Spleen (tissue), 7 donors: ENCODE results near the gene NPC1.

ENCODE experiments used
- POLR2A ChIP-seq, 3 donors: fragments of 450-650 bp; IDR thresholded peaks; one replicate each; pipeline ENCODE4 v1.5.1; 2017; ENCODE audit warnings: antibody characterized with exemption in 3 of 3, mild to moderate bottlenecking in 1 of 3
- POLR2AphosphoS5 ChIP-seq, 3 donors: sonication (generic); formaldehyde crosslinking; IDR thresholded peaks; one replicate each; pipeline ENCODE4 v1.5.1; 2017; ENCODE audit warnings: antibody characterized with exemption in 3 of 3
- TF ChIP-seq, protein P1 (sequence below), 11 experiments: fragments of 200-600 bp in 7 of 11; fragments of 450-650 bp in 4 of 11; sonication (generic) in 4 of 11; IDR thresholded peaks in 8 of 11; conservative IDR thresholded peaks in 3 of 11; 1 replicate in 7 of 11; 2 replicates in 4 of 11; pipeline versions ENCODE4 v1.4.0 to v1.8.0; 2016 to 2021; ENCODE audit warnings: antibody characterized with exemption in 11 of 11, inconsistent platforms in 4 of 11, mild to moderate bottlenecking in 1 of 11
- donor health status: DM: no; HTN: no; CAD: no; lungs with moderate emphysema.
- donor health status: DM: no; HTN: no; CAD: no.
- donor health status: DM: no; HTN: no; CAD: no.

DNA sequence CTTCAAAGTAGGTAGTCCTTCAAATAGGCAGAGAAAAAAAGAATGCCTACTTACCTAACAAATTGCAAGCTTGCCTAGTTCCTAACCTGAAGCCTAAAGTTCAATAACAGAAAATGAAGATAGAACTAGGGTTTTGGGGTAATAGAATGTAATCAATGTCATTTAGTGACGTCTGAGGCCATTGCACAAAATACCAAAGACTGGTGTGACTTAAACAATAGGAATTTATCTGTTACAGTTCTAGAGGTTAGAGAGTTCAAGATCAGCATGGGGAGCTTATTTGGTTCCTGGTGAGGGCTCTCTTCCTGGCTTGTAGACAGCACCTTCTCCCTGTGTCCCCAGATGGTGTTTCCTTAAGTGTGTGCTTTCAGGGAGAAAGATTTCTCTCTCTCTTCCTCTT, 4.7 kb upstream of the NPC1 start:
- TF ChIP-seq POLR2AphosphoS5 (IDR thresholded peaks at IDR 0.05) = no peak
- TF ChIP-seq, protein P1, sequence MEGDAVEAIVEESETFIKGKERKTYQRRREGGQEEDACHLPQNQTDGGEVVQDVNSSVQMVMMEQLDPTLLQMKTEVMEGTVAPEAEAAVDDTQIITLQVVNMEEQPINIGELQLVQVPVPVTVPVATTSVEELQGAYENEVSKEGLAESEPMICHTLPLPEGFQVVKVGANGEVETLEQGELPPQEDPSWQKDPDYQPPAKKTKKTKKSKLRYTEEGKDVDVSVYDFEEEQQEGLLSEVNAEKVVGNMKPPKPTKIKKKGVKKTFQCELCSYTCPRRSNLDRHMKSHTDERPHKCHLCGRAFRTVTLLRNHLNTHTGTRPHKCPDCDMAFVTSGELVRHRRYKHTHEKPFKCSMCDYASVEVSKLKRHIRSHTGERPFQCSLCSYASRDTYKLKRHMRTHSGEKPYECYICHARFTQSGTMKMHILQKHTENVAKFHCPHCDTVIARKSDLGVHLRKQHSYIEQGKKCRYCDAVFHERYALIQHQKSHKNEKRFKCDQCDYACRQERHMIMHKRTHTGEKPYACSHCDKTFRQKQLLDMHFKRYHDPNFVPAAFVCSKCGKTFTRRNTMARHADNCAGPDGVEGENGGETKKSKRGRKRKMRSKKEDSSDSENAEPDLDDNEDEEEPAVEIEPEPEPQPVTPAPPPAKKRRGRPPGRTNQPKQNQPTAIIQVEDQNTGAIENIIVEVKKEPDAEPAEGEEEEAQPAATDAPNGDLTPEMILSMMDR (IDR thresholded peaks at IDR 0.05 in 8 of 11, conservative IDR thresholded peaks at IDR 0.05 in 3 of 11) = no peak
- no peak for TF ChIP-seq POLR2A (IDR thresholded peaks at IDR 0.05)
